ENCODE data around the gene PUM2. TPM values are rescaled to one million over a fixed set of nuclear protein-coding genes. Genes with fewer than 3 reads are reported as not detected.

PUM2 gene
- total RNA-seq, 1 experiment from 2014 or later: 104 TPM

- TF ChIP-seq SMAD4 (CRISPR knock-in tag; IDR thresholded peaks at IDR 0.05) (0 out of 2 replicates have a peak, but pooled peaks have one; percentile 31), ATF6 (CRISPR knock-in tag; IDR thresholded peaks at IDR 0.05) (0 out of 2 replicates have a peak, but pooled peaks have one; percentile 31), SMAD3 (CRISPR knock-in tag; IDR thresholded peaks at IDR 0.05; ENCODE audit: borderline replicate concordance) (no peak; the same call in 1 of the 2 replicates), HMGA2 (CRISPR knock-in tag; IDR thresholded peaks at IDR 0.05) (no peak), NFYB (CRISPR knock-in tag; conservative IDR thresholded peaks at IDR 0.05; ENCODE audit: low read depth) (no peak), USF1 (CRISPR knock-in tag; IDR thresholded peaks at IDR 0.05) (peak; percentile 88), AFF4 (CRISPR knock-in tag; IDR thresholded peaks at IDR 0.05; ENCODE audit: borderline replicate concordance) (0 out of 2 replicates have a peak, but pooled peaks have one; percentile 78), GABPB1 (CRISPR knock-in tag; IDR thresholded peaks at IDR 0.05) (peak; percentile 85), ARID4B (CRISPR knock-in tag; IDR thresholded peaks at IDR 0.05; ENCODE audit: borderline replicate concordance) (peak; percentile 80; the same call in 1 of the 2 replicates), MLX (CRISPR knock-in tag; IDR thresholded peaks at IDR 0.05) (peak; percentile 80; the same call in 1 of the 2 replicates), KAT7 (CRISPR knock-in tag; IDR thresholded peaks at IDR 0.05; ENCODE audit: borderline replicate concordance) (no peak; the same call in 1 of the 2 replicates), E2F1 (CRISPR knock-in tag; IDR thresholded peaks at IDR 0.05) (peak; percentile 86), FOXK1 (CRISPR knock-in tag; IDR thresholded peaks at IDR 0.05) (peak; percentile 93), AR (CRISPR knock-in tag; IDR thresholded peaks at IDR 0.05) (no peak), PREB (CRISPR knock-in tag; IDR thresholded peaks at IDR 0.05; ENCODE audit: borderline replicate concordance) (peak; percentile 92; the same call in 1 of the 2 replicates), E2F5 (CRISPR knock-in tag; IDR thresholded peaks at IDR 0.05) (peak; percentile 96), ZNF138 (CRISPR knock-in tag; conservative IDR thresholded peaks at IDR 0.05) (peak; percentile 93; the same call in 1 of the 2 replicates), TEAD1 (CRISPR knock-in tag; IDR thresholded peaks at IDR 0.05) (peak; percentile 87)
These were observed at the start of gene PUM2 (continued) for GRCh38 chr2:20350753-20351554.
